Uterus (tissue), 4 donors: ENCODE data around the gene PLEKHG3. TPM values are rescaled to one million over a fixed set of nuclear protein-coding genes. Genes with fewer than 3 reads are reported as not detected.

ENCODE experiments used
- DNase-seq, 2 donors: peaks; one replicate each; pipeline ENCODE4 v3.0.0-alpha.2; 2019 to 2020
- H3K27ac ChIP-seq, 2 donors: fragments of 200-600 bp; sonication (generic); 1 replicate in 1 of 2; 2 replicates in 1 of 2; pipeline ENCODE4 v1.5.1; 2016 to 2018
- H3K27me3 ChIP-seq, 2 donors: fragments of 200-600 bp; sonication (generic); one replicate each; pipeline ENCODE4 v1.5.1; 2018 to 2019; ENCODE audit warnings: control low read depth in 1 of 2
- H3K36me3 ChIP-seq, 2 donors: fragments of 200-600 bp; sonication (generic); one replicate each; pipeline ENCODE4 v1.5.1; 2019; ENCODE audit warnings: control low read depth in 1 of 2
- H3K4me1 ChIP-seq, 2 donors: fragments of 200-600 bp; sonication (generic); one replicate each; pipeline ENCODE4 v1.5.1; 2018 to 2019; ENCODE audit warnings: control low read depth in 1 of 2
- H3K4me3 ChIP-seq, 2 donors: fragments of 200-600 bp; sonication (generic); 1 replicate in 1 of 2; 2 replicates in 1 of 2; pipeline ENCODE4 v1.5.1; 2018 to 2019; ENCODE audit warnings: mild to moderate bottlenecking in 1 of 2
- H3K9me3 ChIP-seq, 2 donors: fragments of 200-600 bp; sonication (generic); one replicate each; pipeline ENCODE4 v1.5.1; 2019; ENCODE audit warnings: control low read depth in 1 of 2
- POLR2A ChIP-seq, 2 donors: fragments of 450-650 bp; IDR thresholded peaks; one replicate each; pipeline ENCODE4 v1.6.1; 2016; ENCODE audit warnings: antibody characterized with exemption in 2 of 2, mild to moderate bottlenecking in 1 of 2, moderate library complexity in 1 of 2
- intact Hi-C: fragments of 100-400 bp; cut with DNase I; formaldehyde crosslinking; loops from one replicate; pipeline ENCODE4 v1.15.1; 2023; ENCODE audit warnings: low total_unique reads
- total RNA-seq, 4 donors: library from RNA; depleted of rRNA in 3 of 4; stranded (reverse); fragments of >200 nt in 3 of 4; gene quantifications; one replicate each; pipeline versions ENCODE4 v1.1.0 to v1.2.4, GENCODE V29; 2014 to 2023
- TF ChIP-seq, protein P1 (sequence below), 4 experiments: fragments of 200-600 bp in 2 of 4; fragments of 450-650 bp in 2 of 4; sonication (generic) in 2 of 4; IDR thresholded peaks; one replicate each; pipeline ENCODE4 v1.5.1; 2016 to 2019; ENCODE audit warnings: antibody characterized with exemption in 4 of 4, mild to moderate bottlenecking in 2 of 4, moderate library complexity in 1 of 4
- donor health status: DM: yes; HTN: yes; CAD: no.

PLEKHG3 gene
- total RNA-seq, 4 donors from 2014 or later: 40.5 to 178 (median 59.7) TPM

DNA sequence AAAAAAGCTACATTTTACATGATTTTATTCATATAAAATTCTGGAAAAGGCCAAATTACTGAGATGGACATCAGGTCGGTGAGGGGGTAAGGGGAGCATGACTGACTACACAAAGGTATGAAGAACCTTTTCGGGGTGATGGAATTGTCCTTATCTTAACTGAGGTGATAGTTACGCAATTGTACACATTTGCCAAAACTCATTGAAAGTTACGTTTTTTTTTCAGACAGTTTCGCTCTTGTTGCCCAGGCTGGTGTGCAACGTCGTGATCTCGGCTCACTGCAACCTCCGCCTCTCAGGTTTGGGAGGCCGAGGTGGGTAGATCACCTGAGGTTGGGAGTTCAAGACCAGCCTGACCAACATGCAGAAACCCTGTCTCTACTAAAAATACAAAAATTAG lies 29.4 kb upstream of the PLEKHG3 start:
- peak overlapping the region in 1 of 2 donors; percentile 68 for H3K27ac ChIP-seq
- H3K36me3 ChIP-seq: no peaks in the 10 kb centered on the region
- no peaks in the 10 kb centered on the region for H3K27me3 ChIP-seq
- no peaks in the 10 kb centered on the region for H3K9me3 ChIP-seq
- no peaks in the 10 kb centered on the region for H3K4me1 ChIP-seq
- H3K4me3 ChIP-seq: no peak overlapping the region
- no peak for DNase-seq
- TF ChIP-seq, protein P1, sequence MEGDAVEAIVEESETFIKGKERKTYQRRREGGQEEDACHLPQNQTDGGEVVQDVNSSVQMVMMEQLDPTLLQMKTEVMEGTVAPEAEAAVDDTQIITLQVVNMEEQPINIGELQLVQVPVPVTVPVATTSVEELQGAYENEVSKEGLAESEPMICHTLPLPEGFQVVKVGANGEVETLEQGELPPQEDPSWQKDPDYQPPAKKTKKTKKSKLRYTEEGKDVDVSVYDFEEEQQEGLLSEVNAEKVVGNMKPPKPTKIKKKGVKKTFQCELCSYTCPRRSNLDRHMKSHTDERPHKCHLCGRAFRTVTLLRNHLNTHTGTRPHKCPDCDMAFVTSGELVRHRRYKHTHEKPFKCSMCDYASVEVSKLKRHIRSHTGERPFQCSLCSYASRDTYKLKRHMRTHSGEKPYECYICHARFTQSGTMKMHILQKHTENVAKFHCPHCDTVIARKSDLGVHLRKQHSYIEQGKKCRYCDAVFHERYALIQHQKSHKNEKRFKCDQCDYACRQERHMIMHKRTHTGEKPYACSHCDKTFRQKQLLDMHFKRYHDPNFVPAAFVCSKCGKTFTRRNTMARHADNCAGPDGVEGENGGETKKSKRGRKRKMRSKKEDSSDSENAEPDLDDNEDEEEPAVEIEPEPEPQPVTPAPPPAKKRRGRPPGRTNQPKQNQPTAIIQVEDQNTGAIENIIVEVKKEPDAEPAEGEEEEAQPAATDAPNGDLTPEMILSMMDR (IDR thresholded peaks at IDR 0.05): no peak
- TF ChIP-seq POLR2A (IDR thresholded peaks at IDR 0.05): no peak
- intact Hi-C loops: loop anchor here (5.0 kb wide), 1 partner anchor 87 kb away; no protein-coding TSS in a partner anchor

GRCh38 chr14:64675312-64675711 lies 28.9 kb upstream of the PLEKHG3 start:
- intact Hi-C loops: no loop called here
- Histone ChIP-seq H3K27me3 (no peaks in the 10 kb centered on the region), H3K9me3 (no peaks in the 10 kb centered on the region), H3K4me3 (no peak overlapping the region), H3K4me1 (no peaks in the 10 kb centered on the region), H3K36me3 (no peaks in the 10 kb centered on the region), H3K27ac (peak overlapping the region in 1 of 2 donors; percentile 68)
- DNase-seq: no peak
- no peak for TF ChIP-seq POLR2A (IDR thresholded peaks at IDR 0.05)
- TF ChIP-seq, protein P1 (IDR thresholded peaks at IDR 0.05): no peak

- intact Hi-C loops: no loop called here
Measured at GRCh38 chr14:64676410-64677008, 27.7 kb upstream of the PLEKHG3 start.

DNA sequence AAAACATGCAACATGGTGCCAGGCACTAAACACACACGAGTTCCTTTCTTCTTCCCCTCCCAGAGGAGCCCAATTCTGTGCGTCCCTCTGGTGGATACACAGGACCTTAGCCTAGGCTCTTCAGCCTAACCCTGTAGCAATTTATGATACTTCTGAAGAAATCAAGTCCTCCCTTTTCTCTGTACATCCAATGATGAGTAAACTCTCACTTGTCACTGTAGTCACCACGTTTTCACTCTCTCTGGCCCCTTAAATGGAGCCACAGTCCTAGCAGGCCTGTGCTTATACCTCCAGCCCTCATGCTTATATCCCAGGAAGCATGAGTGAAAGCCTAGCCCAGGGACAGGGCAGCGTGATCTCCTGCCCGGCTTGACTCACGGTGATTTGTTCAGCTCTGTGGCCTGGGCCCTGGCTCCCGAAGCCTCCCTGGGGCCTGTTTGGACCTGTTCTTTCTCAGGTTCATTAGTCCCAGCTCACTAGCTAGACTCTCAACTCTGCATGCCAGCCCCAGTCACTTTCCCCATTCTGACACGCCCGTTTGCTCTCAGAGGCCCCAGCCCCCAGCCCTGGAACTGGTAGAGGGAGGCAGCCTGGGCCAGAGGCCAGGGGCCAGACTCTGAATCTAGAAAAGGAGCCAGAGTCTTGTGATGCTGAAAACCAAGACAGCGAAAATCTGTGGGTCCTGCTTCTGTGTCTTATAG lies 24.1 kb upstream of the PLEKHG3 start:
- no peak for TF ChIP-seq POLR2A (IDR thresholded peaks at IDR 0.05)
- TF ChIP-seq, protein P1 (IDR thresholded peaks at IDR 0.05): no peak
- peaks cover 0 to 24% of the 10 kb centered on the region in 2 donors for H3K4me1 ChIP-seq
- H3K27me3 ChIP-seq: no peaks in the 10 kb centered on the region
- intact Hi-C loops: no loop called here
- peak in 1 of 2 donors; percentile 55 for DNase-seq
- no peaks in the 10 kb centered on the region for H3K36me3 ChIP-seq
- no peak overlapping the region for H3K4me3 ChIP-seq
- no peaks in the 10 kb centered on the region for H3K9me3 ChIP-seq
- H3K27ac ChIP-seq: peak overlapping the region; percentile 83 to 84

More at GRCh38 chr14:64676410-64677008, 27.7 kb upstream of the PLEKHG3 start:
- Histone ChIP-seq H3K27me3 (no peaks in the 10 kb centered on the region), H3K36me3 (no peaks in the 10 kb centered on the region), H3K4me1 (peaks cover 0 to under 1% of the 10 kb centered on the region in 2 donors), H3K4me3 (no peak overlapping the region), H3K9me3 (no peaks in the 10 kb centered on the region), H3K27ac (no peak overlapping the region)
- no peak for DNase-seq
- TF ChIP-seq POLR2A (IDR thresholded peaks at IDR 0.05): no peak
- TF ChIP-seq, protein P1 (IDR thresholded peaks at IDR 0.05): no peak

DNA sequence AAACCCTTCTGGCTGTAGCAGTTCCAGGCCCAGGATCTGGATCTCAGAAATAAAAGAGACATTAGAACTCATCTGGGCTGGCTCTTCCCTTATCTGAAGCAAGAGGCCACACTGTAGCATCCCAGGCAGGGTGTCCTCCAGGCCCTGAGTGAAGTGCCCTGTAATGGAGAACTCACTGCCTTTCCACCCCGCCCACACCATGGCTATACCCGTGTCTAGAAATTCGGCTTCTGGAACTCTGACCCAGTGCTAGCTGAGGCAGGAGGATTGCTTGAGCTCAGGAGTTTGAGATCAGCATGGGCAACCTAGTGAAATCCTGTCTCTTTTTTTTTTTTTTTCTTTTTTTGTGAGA lies 23.5 kb upstream of the PLEKHG3 start:
- no peaks in the 10 kb centered on the region for H3K27me3 ChIP-seq
- no peak for DNase-seq
- TF ChIP-seq, protein P1 (IDR thresholded peaks at IDR 0.05): no peak
- no peak for TF ChIP-seq POLR2A (IDR thresholded peaks at IDR 0.05)
- H3K9me3 ChIP-seq: no peaks in the 10 kb centered on the region
- intact Hi-C loops: no loop called here
- H3K4me3 ChIP-seq: no peak overlapping the region
- H3K27ac ChIP-seq: peak overlapping the region; percentile 83 to 84
- H3K36me3 ChIP-seq: no peaks in the 10 kb centered on the region
- H3K4me1 ChIP-seq: peaks cover 0 to 24% of the 10 kb centered on the region in 2 donors
